Fibroblast of lung (primary cell): ENCODE results near the gene PKN1.

ENCODE experiments used
- EZH2 ChIP-seq: IDR thresholded peaks from 2 replicates; pipeline ENCODE4 v1.5.1; 2012; ENCODE audit warnings: low read length, control low read depth, mild to moderate bottlenecking; ENCODE audit errors: missing control alignments
- TF ChIP-seq, protein P1 (sequence below), 2 donors: IDR thresholded peaks in 1 of 2; conservative IDR thresholded peaks in 1 of 2; 1 replicate in 1 of 2; 2 replicates in 1 of 2; pipeline ENCODE4 v1.5.1; 2011 to 2012; ENCODE audit warnings: low read length in 2 of 2, control low read depth in 1 of 2, inconsistent platforms in 1 of 2, low read depth in 1 of 2, mild to moderate bottlenecking in 1 of 2

DNA sequence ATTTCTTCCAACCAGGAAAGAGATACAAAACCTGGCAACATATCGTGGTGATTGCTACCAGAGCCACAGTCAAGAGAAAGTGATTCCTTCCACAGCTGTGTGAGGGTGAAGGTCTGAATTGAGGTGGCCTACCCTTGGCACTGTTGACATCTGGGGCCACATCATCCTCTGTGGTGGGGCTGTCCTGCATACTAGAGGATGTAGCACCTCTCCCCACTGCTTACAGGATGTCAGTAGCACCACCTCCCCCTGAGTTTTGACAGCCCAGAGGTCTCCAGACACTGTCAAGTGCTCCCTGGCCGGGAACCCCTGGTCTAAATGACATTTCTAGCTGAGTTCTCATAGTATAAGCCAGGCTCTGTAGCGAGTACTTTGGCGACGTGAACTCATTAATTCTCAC lies 26.6 kb downstream of the PKN1 start:
- TF ChIP-seq, protein P1, sequence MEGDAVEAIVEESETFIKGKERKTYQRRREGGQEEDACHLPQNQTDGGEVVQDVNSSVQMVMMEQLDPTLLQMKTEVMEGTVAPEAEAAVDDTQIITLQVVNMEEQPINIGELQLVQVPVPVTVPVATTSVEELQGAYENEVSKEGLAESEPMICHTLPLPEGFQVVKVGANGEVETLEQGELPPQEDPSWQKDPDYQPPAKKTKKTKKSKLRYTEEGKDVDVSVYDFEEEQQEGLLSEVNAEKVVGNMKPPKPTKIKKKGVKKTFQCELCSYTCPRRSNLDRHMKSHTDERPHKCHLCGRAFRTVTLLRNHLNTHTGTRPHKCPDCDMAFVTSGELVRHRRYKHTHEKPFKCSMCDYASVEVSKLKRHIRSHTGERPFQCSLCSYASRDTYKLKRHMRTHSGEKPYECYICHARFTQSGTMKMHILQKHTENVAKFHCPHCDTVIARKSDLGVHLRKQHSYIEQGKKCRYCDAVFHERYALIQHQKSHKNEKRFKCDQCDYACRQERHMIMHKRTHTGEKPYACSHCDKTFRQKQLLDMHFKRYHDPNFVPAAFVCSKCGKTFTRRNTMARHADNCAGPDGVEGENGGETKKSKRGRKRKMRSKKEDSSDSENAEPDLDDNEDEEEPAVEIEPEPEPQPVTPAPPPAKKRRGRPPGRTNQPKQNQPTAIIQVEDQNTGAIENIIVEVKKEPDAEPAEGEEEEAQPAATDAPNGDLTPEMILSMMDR (conservative IDR thresholded peaks at IDR 0.05 in 1 of 2, IDR thresholded peaks at IDR 0.05 in 1 of 2; ENCODE audit: low read depth in 1 of 2, low read length in 2 of 2), result no peak
- TF ChIP-seq EZH2, result no peak
